ENCODE results near the gene ZSWIM2.
"Not testable (repeated sequence)": the region's sequence is repeated elsewhere in the genome, so short reads cannot be mapped to it uniquely, and the experiment has no call there.

ZSWIM2 gene

GRCh38 chr2:186835628-186836027 lies 13.3 kb downstream of the ZSWIM2 start:
- no peak for DNase-seq

GRCh38 chr2:186827862-186828492 lies 21.0 kb downstream of the ZSWIM2 start:
- DNase-seq = no peak

GRCh38 chr2:186827411-186827810 lies 21.6 kb downstream of the ZSWIM2 start:
- DNase-seq = no peak

GRCh38 chr2:186822323-186822722 lies 26.6 kb downstream of the ZSWIM2 start:
- no peak for DNase-seq

DNA sequence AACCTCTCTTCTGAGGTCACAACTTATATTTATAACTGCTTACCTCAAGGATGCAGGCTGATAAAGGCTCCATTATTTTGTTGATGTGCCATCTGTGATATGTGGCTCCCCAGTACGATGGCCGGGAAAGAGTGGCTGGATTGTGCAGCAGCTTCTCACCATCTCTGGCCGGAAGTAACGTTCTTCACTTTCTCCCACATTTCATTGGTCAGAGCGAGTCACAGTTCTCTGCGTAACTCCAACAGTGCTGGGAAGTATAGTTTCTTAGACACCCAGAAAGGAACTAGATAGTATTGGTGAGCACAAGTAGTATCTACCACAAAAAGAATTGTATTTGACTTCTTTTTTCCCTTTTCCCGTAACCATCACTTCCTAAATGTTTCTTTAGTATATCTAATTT lies 28.7 kb downstream of the ZSWIM2 start:
- DNase-seq = no peak

DNA sequence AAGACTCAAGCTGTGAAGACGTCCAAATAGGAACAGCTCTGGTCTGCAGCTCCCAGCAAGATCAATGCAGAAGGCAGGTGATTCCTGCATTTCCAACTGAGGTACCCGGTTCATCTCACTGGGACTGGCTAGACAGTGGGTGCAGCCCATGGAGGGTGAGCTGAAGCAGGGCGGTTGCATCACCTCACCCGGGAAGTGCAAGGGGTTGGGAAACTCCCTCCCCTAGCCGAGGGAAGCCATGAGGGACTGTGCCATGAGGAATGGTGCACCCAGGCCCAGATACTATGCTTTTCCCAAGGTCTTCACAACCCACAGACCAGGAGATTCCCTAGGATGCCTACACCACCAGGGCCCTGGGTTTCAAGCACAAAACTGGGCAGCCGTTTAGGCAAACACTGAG lies 37.2 kb downstream of the ZSWIM2 start:
- not testable (repeated sequence) for DNase-seq

DNA sequence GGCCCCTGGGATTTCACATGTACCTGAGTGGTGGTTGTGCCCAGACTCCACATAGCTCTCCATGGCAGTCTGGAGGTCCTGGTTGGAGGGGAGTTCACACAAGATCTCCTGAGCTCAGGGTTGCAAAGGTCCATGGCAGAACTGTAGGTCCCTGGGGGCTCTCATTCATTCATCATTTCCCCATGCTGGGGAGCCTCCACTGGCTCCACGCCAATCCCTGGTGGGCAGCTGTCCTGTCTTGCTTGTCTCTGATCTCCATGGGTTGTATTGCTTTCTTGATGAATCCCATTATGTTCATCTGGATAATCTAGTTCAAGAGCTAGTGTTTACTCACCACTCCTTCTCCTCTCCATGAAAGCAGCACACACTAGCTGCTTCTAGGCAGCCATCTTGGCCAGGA lies 42.4 kb downstream of the ZSWIM2 start:
- no peak for DNase-seq

GRCh38 chr2:186798604-186799003 lies 50.4 kb downstream of the ZSWIM2 start:
- DNase-seq = not testable (repeated sequence)

DNA sequence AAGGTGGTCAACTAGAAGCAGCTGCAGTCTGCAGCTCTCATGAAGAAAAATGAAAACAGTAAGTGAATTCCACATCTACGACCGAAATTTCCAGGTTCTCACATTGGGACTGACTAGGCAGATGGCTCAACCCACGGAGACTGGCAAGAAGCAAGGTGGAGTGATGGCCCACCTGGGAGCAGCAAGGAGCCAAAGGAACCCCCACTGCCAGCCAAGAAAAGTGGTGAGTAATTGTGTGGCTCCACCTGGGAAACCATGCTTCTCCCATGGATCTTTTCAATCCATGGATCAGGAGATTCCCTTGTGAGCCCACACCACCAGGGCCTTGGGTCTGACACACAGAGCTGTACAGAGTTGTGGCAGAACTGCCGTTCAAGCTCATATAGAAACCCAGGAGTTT lies 64.0 kb downstream of the ZSWIM2 start:
- DNase-seq = no peak

- no peak for DNase-seq
Measured at GRCh38 chr2:186783254-186783653, 65.7 kb downstream of the ZSWIM2 start.

- DNase-seq = no peak
Measured at GRCh38 chr2:186780701-186781316, 68.2 kb downstream of the ZSWIM2 start.
